ENCODE data around the gene TSHZ2.

DNA sequence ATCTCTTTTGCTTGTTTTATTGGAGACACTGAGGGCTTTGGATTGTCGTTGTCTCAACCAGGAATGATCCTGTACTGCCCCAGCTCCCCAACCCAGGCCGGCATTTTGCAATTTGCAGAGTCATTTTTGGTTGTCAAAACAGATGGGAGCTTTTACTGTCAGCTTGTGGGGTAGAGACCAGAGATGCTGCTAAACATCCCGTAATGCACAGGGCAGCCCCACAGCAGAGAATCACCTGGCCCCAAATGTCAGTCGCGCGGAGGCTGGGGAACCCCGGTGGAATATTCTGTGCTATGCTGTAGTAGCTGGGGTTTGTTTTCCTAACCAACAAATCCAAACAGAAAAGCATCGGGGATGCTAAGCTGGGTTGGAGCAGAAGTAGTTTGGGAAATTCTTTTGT is 99.7 kb downstream of the TSHZ2 start:
- TF ChIP-seq, protein P1, sequence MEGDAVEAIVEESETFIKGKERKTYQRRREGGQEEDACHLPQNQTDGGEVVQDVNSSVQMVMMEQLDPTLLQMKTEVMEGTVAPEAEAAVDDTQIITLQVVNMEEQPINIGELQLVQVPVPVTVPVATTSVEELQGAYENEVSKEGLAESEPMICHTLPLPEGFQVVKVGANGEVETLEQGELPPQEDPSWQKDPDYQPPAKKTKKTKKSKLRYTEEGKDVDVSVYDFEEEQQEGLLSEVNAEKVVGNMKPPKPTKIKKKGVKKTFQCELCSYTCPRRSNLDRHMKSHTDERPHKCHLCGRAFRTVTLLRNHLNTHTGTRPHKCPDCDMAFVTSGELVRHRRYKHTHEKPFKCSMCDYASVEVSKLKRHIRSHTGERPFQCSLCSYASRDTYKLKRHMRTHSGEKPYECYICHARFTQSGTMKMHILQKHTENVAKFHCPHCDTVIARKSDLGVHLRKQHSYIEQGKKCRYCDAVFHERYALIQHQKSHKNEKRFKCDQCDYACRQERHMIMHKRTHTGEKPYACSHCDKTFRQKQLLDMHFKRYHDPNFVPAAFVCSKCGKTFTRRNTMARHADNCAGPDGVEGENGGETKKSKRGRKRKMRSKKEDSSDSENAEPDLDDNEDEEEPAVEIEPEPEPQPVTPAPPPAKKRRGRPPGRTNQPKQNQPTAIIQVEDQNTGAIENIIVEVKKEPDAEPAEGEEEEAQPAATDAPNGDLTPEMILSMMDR (IDR thresholded peaks at IDR 0.05), result no peak
- no peak for TF ChIP-seq POLR2A (IDR thresholded peaks at IDR 0.05; ENCODE audit: low read depth)

Data from esophagus muscularis mucosa (tissue), 3 donors.